ENCODE measurements around the gene ARSA.

ARSA gene

DNA sequence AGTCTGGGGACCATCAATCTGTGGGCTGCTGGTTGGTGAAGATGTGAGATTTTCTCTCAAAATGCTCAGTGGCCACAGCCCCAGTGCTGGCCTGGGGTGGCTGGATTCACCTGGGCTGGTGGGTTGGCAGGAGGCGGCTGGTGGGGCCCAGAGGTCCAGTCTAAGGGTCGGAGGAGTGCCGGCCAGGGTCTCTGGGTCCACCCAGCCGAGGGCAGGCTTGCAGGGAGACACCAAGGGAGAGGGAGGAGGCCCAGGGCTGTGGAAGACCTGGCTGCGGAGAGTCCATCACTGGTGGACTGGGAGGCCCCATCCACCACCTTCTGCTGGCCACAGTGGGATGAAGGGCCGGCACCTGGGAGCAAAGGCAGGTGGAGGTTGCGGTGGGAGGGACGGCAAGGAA lies 44.1 kb upstream of the ARSA start:
- H2AFZ ChIP-seq, result no peak overlapping the region
- no peaks in the 10 kb centered on the region for H3K27me3 ChIP-seq (ENCODE audit: control insufficient read depth, insufficient read depth, low read length)
- no peak overlapping the region for H3K9ac ChIP-seq
- H3K79me2 ChIP-seq, result no peaks in the 10 kb centered on the region
- H3K27ac ChIP-seq, result peak overlapping the region; percentile 69
- H3K4me2 ChIP-seq (ENCODE audit: low read length), result no peak overlapping the region
- H3K4me3 ChIP-seq (ENCODE audit: low read depth, low read length), result no peak overlapping the region
- no peaks in the 10 kb centered on the region for H3K4me1 ChIP-seq
- H3K36me3 ChIP-seq (ENCODE audit: control insufficient read depth, insufficient read depth, low read length), result no peaks in the 10 kb centered on the region
- TF ChIP-seq, protein P1, sequence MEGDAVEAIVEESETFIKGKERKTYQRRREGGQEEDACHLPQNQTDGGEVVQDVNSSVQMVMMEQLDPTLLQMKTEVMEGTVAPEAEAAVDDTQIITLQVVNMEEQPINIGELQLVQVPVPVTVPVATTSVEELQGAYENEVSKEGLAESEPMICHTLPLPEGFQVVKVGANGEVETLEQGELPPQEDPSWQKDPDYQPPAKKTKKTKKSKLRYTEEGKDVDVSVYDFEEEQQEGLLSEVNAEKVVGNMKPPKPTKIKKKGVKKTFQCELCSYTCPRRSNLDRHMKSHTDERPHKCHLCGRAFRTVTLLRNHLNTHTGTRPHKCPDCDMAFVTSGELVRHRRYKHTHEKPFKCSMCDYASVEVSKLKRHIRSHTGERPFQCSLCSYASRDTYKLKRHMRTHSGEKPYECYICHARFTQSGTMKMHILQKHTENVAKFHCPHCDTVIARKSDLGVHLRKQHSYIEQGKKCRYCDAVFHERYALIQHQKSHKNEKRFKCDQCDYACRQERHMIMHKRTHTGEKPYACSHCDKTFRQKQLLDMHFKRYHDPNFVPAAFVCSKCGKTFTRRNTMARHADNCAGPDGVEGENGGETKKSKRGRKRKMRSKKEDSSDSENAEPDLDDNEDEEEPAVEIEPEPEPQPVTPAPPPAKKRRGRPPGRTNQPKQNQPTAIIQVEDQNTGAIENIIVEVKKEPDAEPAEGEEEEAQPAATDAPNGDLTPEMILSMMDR (IDR thresholded peaks at IDR 0.05), result no peak
- no peaks in the 10 kb centered on the region for H3K9me3 ChIP-seq (ENCODE audit: control insufficient read depth, low read length)

DNA sequence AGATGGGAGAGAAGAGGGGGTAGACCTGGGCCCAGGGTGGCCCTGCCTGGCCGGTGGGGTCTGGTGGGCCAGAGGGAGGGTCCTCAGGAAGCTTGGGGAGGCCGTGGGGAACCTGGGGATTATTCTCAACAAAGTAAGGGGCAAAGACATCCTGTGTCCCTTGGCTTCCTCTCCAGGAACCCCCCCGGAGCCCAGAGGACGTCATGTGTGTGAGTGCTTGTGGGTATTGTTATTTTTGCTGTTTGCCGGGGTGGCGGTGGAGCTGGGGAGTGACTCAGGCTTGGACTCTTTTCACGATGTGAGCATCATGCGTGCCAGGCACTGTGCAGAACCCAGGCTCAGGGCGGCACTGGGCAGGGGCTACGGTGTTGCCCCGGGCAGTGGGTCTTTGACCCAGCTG lies 43.7 kb upstream of the ARSA start:
- Histone ChIP-seq H3K4me3 (ENCODE audit: low read depth, low read length) (no peak overlapping the region), H3K9me3 (ENCODE audit: control insufficient read depth, low read length) (no peaks in the 10 kb centered on the region), H3K36me3 (ENCODE audit: control insufficient read depth, insufficient read depth, low read length) (no peaks in the 10 kb centered on the region), H3K4me1 (no peaks in the 10 kb centered on the region), H3K79me2 (no peaks in the 10 kb centered on the region), H3K27me3 (ENCODE audit: control insufficient read depth, insufficient read depth, low read length) (no peaks in the 10 kb centered on the region), H3K4me2 (ENCODE audit: low read length) (no peak overlapping the region), H3K9ac (no peak overlapping the region), H3K27ac (peak overlapping the region; percentile 69), H2AFZ (no peak overlapping the region)
- TF ChIP-seq, protein P1 (IDR thresholded peaks at IDR 0.05), result no peak

DNA sequence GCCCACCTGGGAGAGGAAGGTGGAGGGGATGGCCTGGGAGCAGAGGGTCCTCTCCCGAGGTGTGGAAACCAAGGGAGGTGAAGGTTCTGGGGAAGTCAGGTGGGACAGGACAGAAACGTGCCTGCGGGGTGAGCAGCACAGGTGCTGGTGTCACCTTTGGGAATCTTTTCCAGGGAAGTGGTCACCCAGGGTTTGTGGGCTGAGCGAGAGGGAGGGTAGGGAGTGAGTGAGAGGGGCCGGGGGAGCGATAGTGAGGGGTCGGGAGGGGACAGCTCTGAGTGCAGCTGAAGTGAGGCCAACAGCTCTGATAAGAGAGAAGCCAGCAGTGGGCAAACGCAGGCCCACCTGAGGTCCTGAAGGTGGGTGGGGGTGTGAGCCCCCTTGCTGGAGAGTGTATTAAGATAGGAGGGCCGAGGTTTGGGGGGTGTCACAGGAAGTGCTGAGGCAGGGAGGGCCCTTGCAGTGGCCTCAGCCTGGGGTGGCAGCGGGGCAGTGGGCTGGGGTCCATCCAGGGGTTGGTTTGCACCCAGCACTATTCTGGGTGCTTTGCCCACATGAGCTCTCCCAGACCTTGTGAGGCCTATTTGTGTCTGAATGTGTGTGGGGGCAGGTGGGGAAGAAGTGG lies 43.1 kb upstream of the ARSA start:
- Histone ChIP-seq H3K4me1 (no peaks in the 10 kb centered on the region), H3K4me2 (ENCODE audit: low read length) (no peak overlapping the region), H3K79me2 (no peaks in the 10 kb centered on the region), H3K9ac (no peak overlapping the region), H3K36me3 (ENCODE audit: control insufficient read depth, insufficient read depth, low read length) (no peaks in the 10 kb centered on the region), H2AFZ (no peak overlapping the region), H3K27me3 (ENCODE audit: control insufficient read depth, insufficient read depth, low read length) (no peaks in the 10 kb centered on the region), H3K4me3 (ENCODE audit: low read depth, low read length) (no peak overlapping the region), H3K9me3 (ENCODE audit: control insufficient read depth, low read length) (no peaks in the 10 kb centered on the region), H3K27ac (no peak overlapping the region)
- TF ChIP-seq, protein P1 (IDR thresholded peaks at IDR 0.05), result no peak

DNA sequence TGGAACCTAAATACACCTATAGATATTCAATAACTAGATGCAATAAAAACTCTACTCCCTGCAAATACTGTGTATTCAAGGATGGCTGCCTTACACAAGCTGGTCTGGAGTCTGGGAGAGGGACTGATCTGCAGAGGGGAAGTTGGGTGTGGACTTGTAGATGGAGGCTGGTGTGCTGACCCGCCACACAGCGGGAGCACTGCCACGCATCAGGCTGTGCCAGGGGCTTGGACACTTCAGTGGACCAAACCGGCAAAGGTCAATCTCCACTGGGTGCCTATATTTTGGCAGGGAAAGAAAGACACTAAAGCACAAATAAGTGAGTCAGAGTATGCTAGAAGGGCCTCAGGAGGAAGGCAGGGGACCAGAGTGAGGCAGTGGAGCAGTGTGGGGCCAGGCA lies 42.6 kb upstream of the ARSA start:
- Histone ChIP-seq H3K36me3 (ENCODE audit: control insufficient read depth, insufficient read depth, low read length) (no peaks in the 10 kb centered on the region), H2AFZ (no peak overlapping the region), H3K4me2 (ENCODE audit: low read length) (no peak overlapping the region), H3K27me3 (ENCODE audit: control insufficient read depth, insufficient read depth, low read length) (no peaks in the 10 kb centered on the region), H3K9ac (no peak overlapping the region), H3K79me2 (no peaks in the 10 kb centered on the region), H3K4me1 (no peaks in the 10 kb centered on the region), H3K27ac (no peak overlapping the region), H3K4me3 (ENCODE audit: low read depth, low read length) (no peak overlapping the region), H3K9me3 (ENCODE audit: control insufficient read depth, low read length) (no peaks in the 10 kb centered on the region)
- TF ChIP-seq, protein P1 (IDR thresholded peaks at IDR 0.05), result no peak

DNA sequence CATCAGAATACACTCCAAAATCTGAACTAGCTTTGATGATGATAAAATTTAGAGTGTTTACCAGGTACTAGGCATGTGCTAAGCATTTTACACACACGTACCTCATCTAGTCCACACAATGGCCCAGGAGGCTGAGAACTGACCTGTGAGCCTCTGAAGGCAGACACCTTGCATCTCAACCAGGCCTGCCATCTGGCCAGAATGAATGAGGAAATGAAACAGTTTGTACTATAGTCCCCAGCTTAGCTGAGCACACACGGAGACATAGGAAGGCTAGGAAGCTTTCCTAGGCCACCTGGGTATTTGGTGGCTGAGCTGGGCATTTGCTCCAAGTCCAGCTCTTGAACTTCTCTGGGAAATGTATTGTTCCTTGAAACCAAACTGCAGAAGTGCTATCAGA lies 37.8 kb upstream of the ARSA start:
- H3K27me3 ChIP-seq (ENCODE audit: control insufficient read depth, insufficient read depth, low read length), result no peaks in the 10 kb centered on the region
- no peaks in the 10 kb centered on the region for H3K9me3 ChIP-seq (ENCODE audit: control insufficient read depth, low read length)
- TF ChIP-seq, protein P1 (IDR thresholded peaks at IDR 0.05), result no peak
- no peak overlapping the region for H3K4me3 ChIP-seq (ENCODE audit: low read depth, low read length)
- no peaks in the 10 kb centered on the region for H3K79me2 ChIP-seq
- H3K4me2 ChIP-seq (ENCODE audit: low read length), result no peak overlapping the region
- H3K27ac ChIP-seq, result no peak overlapping the region
- no peaks in the 10 kb centered on the region for H3K36me3 ChIP-seq (ENCODE audit: control insufficient read depth, insufficient read depth, low read length)
- no peak overlapping the region for H2AFZ ChIP-seq
- no peaks in the 10 kb centered on the region for H3K4me1 ChIP-seq
- no peak overlapping the region for H3K9ac ChIP-seq

Data from parathyroid adenoma (tissue), 2 donors.